ENCODE measurements around the gene TEAD2.

DNA sequence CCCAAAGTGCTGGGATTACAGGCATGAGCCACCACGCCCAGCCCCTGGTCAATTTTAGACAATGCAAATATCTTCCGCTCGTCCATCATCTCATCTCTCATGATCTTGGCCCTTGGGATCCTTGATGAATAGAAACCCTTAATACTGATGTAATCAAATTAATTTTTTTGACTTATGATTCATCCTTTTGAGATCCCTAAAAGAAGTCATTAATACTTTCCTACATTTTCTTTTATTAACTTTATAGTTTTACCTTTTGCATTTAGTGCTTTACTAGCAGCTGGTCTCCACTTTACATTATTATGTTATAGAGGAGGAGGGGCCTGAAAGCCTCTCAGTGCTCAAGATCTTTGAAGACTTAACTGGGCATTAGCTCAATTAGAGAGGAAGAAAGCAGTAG lies 18.2 kb upstream of the TEAD2 start:
- TF ChIP-seq EZH2 (IDR thresholded peaks at IDR 0.05; ENCODE audit: borderline replicate concordance, low read depth, low read length, poor library complexity, severe bottlenecking) (no peak), CTCF (conservative IDR thresholded peaks at IDR 0.05; ENCODE audit: low read depth, low read length) (no peak)
